ENCODE data around the gene KIF3A.

Gene KIF3A

DNA sequence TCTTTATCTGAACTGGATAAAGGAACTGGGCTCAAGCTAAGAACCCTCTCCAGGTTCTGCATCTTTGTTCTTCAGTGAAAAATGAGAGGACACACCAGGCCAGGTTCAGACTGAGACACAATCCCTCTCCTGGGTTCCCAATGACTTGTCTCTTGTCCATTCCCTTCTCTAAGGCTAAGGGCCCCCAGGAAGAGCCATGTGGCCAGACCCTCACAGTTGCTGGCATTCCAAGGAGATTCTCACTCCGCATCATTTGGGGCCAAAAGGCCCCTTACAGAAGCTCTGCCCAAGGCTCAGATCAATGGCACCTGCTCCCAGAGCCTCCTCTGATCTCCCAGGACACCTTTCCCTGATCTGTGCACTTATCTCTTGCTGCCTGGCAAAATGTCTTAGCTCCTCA lies 58.6 kb downstream of the KIF3A start:
- no peak overlapping the region for H3K4me2 ChIP-seq (ENCODE audit: low read length)
- H3K4me3 ChIP-seq (ENCODE audit: low read depth, low read length, poor library complexity, severe bottlenecking): no peak overlapping the region
- no peak overlapping the region for H2AFZ ChIP-seq (ENCODE audit: low read length)
- H3K27me3 ChIP-seq (ENCODE audit: insufficient read depth, low read length): no peaks in the 10 kb centered on the region
- H3K36me3 ChIP-seq (ENCODE audit: insufficient read depth, low read length): no peaks in the 10 kb centered on the region
- no peaks in the 10 kb centered on the region for H3K79me2 ChIP-seq (ENCODE audit: insufficient read depth, low read length)
- no peaks in the 10 kb centered on the region for H4K20me1 ChIP-seq (ENCODE audit: insufficient read depth, low read length)
- no peak overlapping the region for H3K27ac ChIP-seq (ENCODE audit: low read depth, low read length, poor library complexity, severe bottlenecking)
- H3K9me3 ChIP-seq (ENCODE audit: low read length): no peaks in the 10 kb centered on the region
- no peaks in the 10 kb centered on the region for H3F3A ChIP-seq (ENCODE audit: insufficient read depth, low read length)
- no peaks in the 10 kb centered on the region for H3K9me2 ChIP-seq (ENCODE audit: low read depth, low read length)
- H3K4me1 ChIP-seq (ENCODE audit: insufficient read depth, low read length, severe bottlenecking): peaks cover 23% of the 10 kb centered on the region
- TF ChIP-seq, protein P1, sequence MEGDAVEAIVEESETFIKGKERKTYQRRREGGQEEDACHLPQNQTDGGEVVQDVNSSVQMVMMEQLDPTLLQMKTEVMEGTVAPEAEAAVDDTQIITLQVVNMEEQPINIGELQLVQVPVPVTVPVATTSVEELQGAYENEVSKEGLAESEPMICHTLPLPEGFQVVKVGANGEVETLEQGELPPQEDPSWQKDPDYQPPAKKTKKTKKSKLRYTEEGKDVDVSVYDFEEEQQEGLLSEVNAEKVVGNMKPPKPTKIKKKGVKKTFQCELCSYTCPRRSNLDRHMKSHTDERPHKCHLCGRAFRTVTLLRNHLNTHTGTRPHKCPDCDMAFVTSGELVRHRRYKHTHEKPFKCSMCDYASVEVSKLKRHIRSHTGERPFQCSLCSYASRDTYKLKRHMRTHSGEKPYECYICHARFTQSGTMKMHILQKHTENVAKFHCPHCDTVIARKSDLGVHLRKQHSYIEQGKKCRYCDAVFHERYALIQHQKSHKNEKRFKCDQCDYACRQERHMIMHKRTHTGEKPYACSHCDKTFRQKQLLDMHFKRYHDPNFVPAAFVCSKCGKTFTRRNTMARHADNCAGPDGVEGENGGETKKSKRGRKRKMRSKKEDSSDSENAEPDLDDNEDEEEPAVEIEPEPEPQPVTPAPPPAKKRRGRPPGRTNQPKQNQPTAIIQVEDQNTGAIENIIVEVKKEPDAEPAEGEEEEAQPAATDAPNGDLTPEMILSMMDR (IDR thresholded peaks at IDR 0.05; ENCODE audit: low read length): no peak
- no peak for TF ChIP-seq EZH2 (IDR thresholded peaks at IDR 0.05; ENCODE audit: borderline replicate concordance, low read length)
- H3K9ac ChIP-seq (ENCODE audit: low read length): no peak overlapping the region

DNA sequence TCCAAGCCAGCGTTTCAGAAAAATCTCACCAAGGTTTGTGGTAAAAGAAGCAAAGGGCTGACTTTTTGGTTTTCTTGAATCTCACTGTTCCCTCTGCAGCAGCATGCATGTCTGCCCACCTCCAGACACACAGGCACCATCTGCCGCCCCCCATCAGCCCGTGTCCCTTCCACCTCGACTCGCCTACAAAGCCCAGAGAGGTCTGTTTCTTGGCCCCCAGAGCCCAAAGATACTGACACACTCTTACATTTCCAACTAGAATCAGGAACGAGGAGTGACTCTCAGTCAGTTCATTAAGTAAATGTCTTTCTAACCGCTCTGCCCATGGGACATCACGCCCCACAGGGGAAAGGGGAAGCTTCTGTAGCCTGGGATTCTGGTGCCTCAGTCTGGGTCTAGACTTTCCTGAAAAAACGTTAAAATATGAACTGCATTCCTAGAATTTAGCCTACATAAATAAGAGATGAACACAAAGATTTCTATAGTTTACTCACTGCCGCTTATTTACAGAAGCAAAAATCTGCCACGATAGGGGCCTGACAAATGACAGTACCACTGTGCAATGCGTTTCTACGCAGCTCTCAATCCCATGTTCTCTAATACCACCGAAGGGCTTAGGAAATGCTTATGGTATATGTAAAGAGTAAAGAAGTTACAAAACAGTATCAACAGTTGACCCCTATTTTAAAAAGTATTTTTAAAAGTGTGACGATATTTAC lies 59.5 kb downstream of the KIF3A start:
- H3K9me3 ChIP-seq (ENCODE audit: low read length): no peaks in the 10 kb centered on the region
- no peak overlapping the region for H2AFZ ChIP-seq (ENCODE audit: low read length)
- no peak overlapping the region for H3K4me2 ChIP-seq (ENCODE audit: low read length)
- no peaks in the 10 kb centered on the region for H3K9me2 ChIP-seq (ENCODE audit: low read depth, low read length)
- H3K9ac ChIP-seq (ENCODE audit: low read length): no peak overlapping the region
- H3K36me3 ChIP-seq (ENCODE audit: insufficient read depth, low read length): no peaks in the 10 kb centered on the region
- H3K27me3 ChIP-seq (ENCODE audit: insufficient read depth, low read length): no peaks in the 10 kb centered on the region
- no peak overlapping the region for H3K27ac ChIP-seq (ENCODE audit: low read depth, low read length, poor library complexity, severe bottlenecking)
- no peak for TF ChIP-seq EZH2 (IDR thresholded peaks at IDR 0.05; ENCODE audit: borderline replicate concordance, low read length)
- TF ChIP-seq, protein P1 (IDR thresholded peaks at IDR 0.05; ENCODE audit: low read length): no peak
- H4K20me1 ChIP-seq (ENCODE audit: insufficient read depth, low read length): no peaks in the 10 kb centered on the region
- H3K4me1 ChIP-seq (ENCODE audit: insufficient read depth, low read length, severe bottlenecking): peaks cover 18% of the 10 kb centered on the region
- H3K4me3 ChIP-seq (ENCODE audit: low read depth, low read length, poor library complexity, severe bottlenecking): no peak overlapping the region
- H3F3A ChIP-seq (ENCODE audit: insufficient read depth, low read length): no peaks in the 10 kb centered on the region
- H3K79me2 ChIP-seq (ENCODE audit: insufficient read depth, low read length): no peaks in the 10 kb centered on the region

DNA sequence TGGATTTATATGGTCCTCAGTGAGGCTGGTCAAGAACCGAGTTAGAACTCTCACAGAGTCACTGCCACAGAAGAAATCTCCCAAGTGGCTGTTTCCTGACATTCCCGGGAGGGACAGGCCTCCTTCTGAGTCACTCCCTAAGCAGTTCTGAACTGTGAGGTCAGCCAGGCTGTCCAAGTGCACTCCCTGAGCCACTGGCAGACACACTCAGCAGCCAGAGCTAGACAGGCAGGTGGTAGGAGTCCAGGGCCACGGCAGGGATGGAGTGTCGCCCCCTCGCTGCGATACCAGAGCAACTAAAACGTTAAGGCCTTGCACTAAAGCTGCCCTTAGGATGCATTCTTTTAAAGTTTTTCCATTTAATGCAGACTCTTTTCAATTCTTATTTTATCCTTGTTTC lies 60.2 kb downstream of the KIF3A start:
- no peaks in the 10 kb centered on the region for H3K79me2 ChIP-seq (ENCODE audit: insufficient read depth, low read length)
- TF ChIP-seq EZH2 (IDR thresholded peaks at IDR 0.05; ENCODE audit: borderline replicate concordance, low read length): no peak
- TF ChIP-seq, protein P1 (IDR thresholded peaks at IDR 0.05; ENCODE audit: low read length): no peak
- H3K4me3 ChIP-seq (ENCODE audit: low read depth, low read length, poor library complexity, severe bottlenecking): no peak overlapping the region
- H3K4me2 ChIP-seq (ENCODE audit: low read length): no peak overlapping the region
- no peaks in the 10 kb centered on the region for H3F3A ChIP-seq (ENCODE audit: insufficient read depth, low read length)
- H3K9me3 ChIP-seq (ENCODE audit: low read length): no peaks in the 10 kb centered on the region
- H3K9ac ChIP-seq (ENCODE audit: low read length): no peak overlapping the region
- H3K9me2 ChIP-seq (ENCODE audit: low read depth, low read length): no peaks in the 10 kb centered on the region
- no peak overlapping the region for H3K27ac ChIP-seq (ENCODE audit: low read depth, low read length, poor library complexity, severe bottlenecking)
- no peaks in the 10 kb centered on the region for H4K20me1 ChIP-seq (ENCODE audit: insufficient read depth, low read length)
- no peak overlapping the region for H2AFZ ChIP-seq (ENCODE audit: low read length)
- no peaks in the 10 kb centered on the region for H3K36me3 ChIP-seq (ENCODE audit: insufficient read depth, low read length)
- H3K4me1 ChIP-seq (ENCODE audit: insufficient read depth, low read length, severe bottlenecking): peaks cover 13% of the 10 kb centered on the region
- no peaks in the 10 kb centered on the region for H3K27me3 ChIP-seq (ENCODE audit: insufficient read depth, low read length)
